Measurements from ENCODE around the gene RPS6KB2. TPM values are rescaled to one million over a fixed set of nuclear protein-coding genes. Genes with fewer than 3 reads are reported as not detected.
A peak's percentile ranks its signal among the peaks of the same experiment; 100 is the strongest.

The RPS6KB2 gene
- total and polyA plus RNA-seq, 4 donors, result 30.8 to 84.8 (median 37.9) TPM

DNA sequence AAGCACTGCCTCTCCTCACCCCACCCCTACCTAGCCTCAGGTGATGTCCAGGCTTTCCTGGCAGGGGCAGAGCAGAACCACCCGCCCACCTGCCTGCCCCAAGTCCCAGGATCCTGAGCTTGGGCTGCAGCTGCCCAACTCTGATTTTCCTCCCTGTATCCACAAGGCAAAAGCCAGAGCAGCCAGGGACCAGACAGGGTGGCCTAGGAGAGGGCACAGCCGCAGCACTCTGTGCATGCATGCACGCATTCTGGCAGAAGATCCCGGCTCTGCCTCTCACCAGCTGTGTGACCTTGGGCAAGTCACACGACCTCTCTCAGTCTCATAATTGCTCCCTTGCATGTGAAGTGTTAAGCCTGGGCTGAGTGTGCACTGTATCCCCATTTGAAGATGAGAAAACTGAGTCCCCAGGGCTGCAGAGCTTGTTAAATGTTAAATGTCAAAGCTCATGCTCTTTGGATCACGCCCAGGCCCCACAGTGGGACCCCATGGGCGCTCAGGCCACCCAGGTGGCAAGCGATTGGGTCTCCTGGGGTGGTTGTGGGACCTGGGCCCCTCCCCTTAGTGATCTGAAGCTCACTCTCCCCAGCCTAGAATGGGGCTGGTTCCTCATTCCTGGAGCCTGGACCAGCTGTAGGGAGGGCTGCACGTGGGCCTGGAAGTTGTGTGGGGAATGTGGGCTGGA lies 15.7 kb upstream of the RPS6KB2 start:
- WGBS, 2 donors, result 74 to 80% methylated on average over 9 of the region's 9 CpGs
- H3K9me3 ChIP-seq (ENCODE audit: control insufficient read depth, low read length), result no peaks in the 10 kb centered on the region
- ATAC-seq (ENCODE audit: low FRiP score) (no peak), DNase-seq (no peak)
- H3K4me1 ChIP-seq (ENCODE audit: control insufficient read depth in 1 of 2, insufficient read depth in 2 of 2, low read length in 2 of 2), result no peaks in the 10 kb centered on the region
- H3K4me3 ChIP-seq (ENCODE audit: low read length in 2 of 2), result no peak overlapping the region
- intact Hi-C loops (cut with DNase I), result no loop called here
- H3K27ac ChIP-seq (ENCODE audit: low read depth in 1 of 2, low read length in 2 of 2), result no peak overlapping the region
- H3K27me3 ChIP-seq (ENCODE audit: control insufficient read depth in 1 of 2, insufficient read depth in 2 of 2, low read length in 1 of 2), result no peaks in the 10 kb centered on the region
- H3K36me3 ChIP-seq (ENCODE audit: control insufficient read depth in 1 of 2, insufficient read depth in 2 of 2, low read length in 1 of 2), result no peaks in the 10 kb centered on the region

GRCh38 chr11:67413266-67413849 lies 14.9 kb upstream of the RPS6KB2 start:
- DNase-seq, result no peak
- intact Hi-C loops (cut with DNase I), result no loop called here

DNA sequence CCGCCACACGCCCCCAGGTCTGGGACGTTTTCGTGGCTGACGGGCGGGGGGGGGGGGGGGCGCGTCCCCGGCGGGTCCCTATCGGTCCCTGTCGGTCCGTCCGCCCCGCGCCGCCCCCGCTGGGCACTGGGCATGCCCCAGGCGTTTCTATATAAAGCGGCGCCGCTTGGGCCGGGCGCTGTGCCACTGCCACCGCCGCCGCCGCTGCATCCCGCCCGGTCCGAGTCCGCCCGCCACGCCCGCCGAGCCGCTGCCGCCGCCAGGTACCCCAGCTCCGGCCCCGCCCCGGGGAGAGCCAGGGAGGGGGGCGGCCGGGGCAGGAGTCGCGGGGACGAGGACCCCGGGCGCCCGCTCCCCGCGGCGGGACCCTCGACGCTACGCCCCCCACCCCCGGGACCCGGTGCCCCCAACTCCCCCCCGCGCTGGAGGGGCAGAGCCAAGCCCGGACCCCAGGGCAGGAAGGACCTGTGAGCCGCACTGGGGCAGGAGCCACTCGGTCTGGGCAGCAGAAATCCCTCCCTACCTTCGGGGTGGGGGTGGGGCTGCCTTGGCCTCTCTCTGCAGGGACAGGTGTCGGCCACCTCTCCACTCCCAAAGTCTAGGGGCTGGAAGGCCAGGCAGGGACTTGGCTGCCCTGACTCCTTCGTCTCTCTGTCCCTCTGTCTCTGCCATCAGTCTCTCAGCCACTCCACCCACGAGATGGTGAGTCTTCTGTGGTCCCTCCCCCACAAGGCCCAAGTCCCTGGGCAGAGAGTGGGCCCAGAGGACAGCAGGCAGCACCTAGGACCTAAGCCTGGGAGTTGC lies 12.6 kb upstream of the RPS6KB2 start, which contains the start of gene CARNS1:
TSS of gene CARNS1 (plus strand) at position 178 of the 804 bp plus-strand sequence. CDS start at position 700, 522 bp downstream.
- H3K27ac ChIP-seq (ENCODE audit: low read depth in 1 of 2, low read length in 2 of 2), result peak within 1 kb of the TSS in 1 of 2 donors; percentile 54

More at GRCh38 chr11:67413266-67413849, 14.9 kb upstream of the RPS6KB2 start:
- H3K36me3 ChIP-seq (ENCODE audit: control insufficient read depth in 1 of 2, insufficient read depth in 2 of 2, low read length in 1 of 2), result no peaks in the 10 kb centered on the region
- no peak overlapping the region for H3K27ac ChIP-seq (ENCODE audit: low read depth in 1 of 2, low read length in 2 of 2)
- no peak for ATAC-seq (ENCODE audit: low FRiP score)
- no peak overlapping the region for H3K4me3 ChIP-seq (ENCODE audit: low read length in 2 of 2)
- no peaks in the 10 kb centered on the region for H3K27me3 ChIP-seq (ENCODE audit: control insufficient read depth in 1 of 2, insufficient read depth in 2 of 2, low read length in 1 of 2)
- H3K9me3 ChIP-seq (ENCODE audit: control insufficient read depth, low read length), result no peaks in the 10 kb centered on the region
- WGBS, 2 donors, result 76 to 90% methylated on average over 2 of the region's 2 CpGs
- no peaks in the 10 kb centered on the region for H3K4me1 ChIP-seq (ENCODE audit: control insufficient read depth in 1 of 2, insufficient read depth in 2 of 2, low read length in 2 of 2)

DNA sequence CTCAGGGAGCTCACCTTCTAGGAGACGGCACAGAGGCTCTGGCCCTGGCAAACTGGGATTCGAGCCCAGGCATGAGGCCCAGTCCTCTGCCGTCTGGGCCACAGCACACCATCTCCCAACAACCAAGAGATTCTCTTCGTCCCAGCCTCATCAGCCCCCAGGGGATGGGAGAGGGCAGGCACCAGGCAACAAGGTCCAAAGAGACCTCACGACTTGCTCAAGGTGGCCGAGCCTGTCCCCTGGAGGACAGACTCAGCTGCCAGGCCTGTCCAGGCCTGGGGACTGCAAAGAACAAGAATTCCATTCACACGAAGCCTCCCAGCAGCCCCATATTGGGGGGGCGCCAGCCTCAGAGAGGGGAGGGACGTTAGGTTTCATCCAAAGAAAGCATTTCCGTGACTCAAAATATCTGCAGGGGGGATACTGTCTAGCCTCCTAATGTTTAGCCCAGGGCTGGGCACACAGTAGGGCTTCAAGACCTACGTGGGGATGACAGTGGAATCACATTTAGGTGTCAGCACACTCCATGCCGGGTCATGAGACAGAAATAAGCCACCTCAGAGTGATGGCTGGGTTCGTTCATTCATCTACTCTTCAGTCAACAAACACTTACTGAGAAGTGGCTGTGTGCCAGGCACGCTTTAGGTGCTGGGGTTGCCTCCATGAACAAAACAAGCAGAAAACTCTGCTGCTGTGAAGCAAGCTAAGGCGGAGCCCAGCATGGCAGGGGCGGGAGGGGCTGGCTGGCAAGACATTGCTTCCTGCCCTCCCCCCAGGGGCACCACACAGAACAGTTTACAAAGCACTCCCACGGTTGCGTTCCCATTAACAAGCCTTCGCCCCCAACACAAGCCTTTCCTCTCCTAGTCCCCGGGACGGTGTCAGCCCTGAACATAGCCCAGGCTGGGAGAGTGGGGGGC lies 11.6 kb upstream of the RPS6KB2 start:
- DNase-seq (no peak), ATAC-seq (ENCODE audit: low FRiP score) (no peak)
- H3K27me3 ChIP-seq (ENCODE audit: control insufficient read depth in 1 of 2, insufficient read depth in 2 of 2, low read length in 1 of 2), result no peaks in the 10 kb centered on the region
- intact Hi-C loops (cut with DNase I), result no loop called here
- peak overlapping the region in 1 of 2 donors; percentile 54 for H3K27ac ChIP-seq (ENCODE audit: low read depth in 1 of 2, low read length in 2 of 2)
- no peaks in the 10 kb centered on the region for H3K36me3 ChIP-seq (ENCODE audit: control insufficient read depth in 1 of 2, insufficient read depth in 2 of 2, low read length in 1 of 2)
- no peaks in the 10 kb centered on the region for H3K9me3 ChIP-seq (ENCODE audit: control insufficient read depth, low read length)
- H3K4me1 ChIP-seq (ENCODE audit: control insufficient read depth in 1 of 2, insufficient read depth in 2 of 2, low read length in 2 of 2), result no peaks in the 10 kb centered on the region
- H3K4me3 ChIP-seq (ENCODE audit: low read length in 2 of 2), result no peak overlapping the region
- 11 to 22% methylated on average over 19 to 21 of the region's 21 CpGs for WGBS, 2 donors

More for the DNA sequence above, 12.6 kb upstream of the RPS6KB2 start, which contains the start of gene CARNS1:
- Histone ChIP-seq H3K27me3 (ENCODE audit: control insufficient read depth in 1 of 2, insufficient read depth in 2 of 2, low read length in 1 of 2) (no peaks in the 10 kb centered on the region), H3K4me1 (ENCODE audit: control insufficient read depth in 1 of 2, insufficient read depth in 2 of 2, low read length in 2 of 2) (no peaks in the 10 kb centered on the region), H3K4me3 (ENCODE audit: low read length in 2 of 2) (peak within 1 kb of the TSS; percentile 15 to 50), H3K36me3 (ENCODE audit: control insufficient read depth in 1 of 2, insufficient read depth in 2 of 2, low read length in 1 of 2) (no peaks in the 10 kb centered on the region), H3K9me3 (ENCODE audit: control insufficient read depth, low read length) (no peaks in the 10 kb centered on the region)
- DNase-seq, result no peak
- 2 to 3% methylated on average over 49 to 67 of the region's 67 CpGs for WGBS, 2 donors
- intact Hi-C loops (cut with DNase I), result no loop called here
- no peak for ATAC-seq (ENCODE audit: low FRiP score)

GRCh38 chr11:67417425-67417824 lies 10.9 kb upstream of the RPS6KB2 start:
- H3K27me3 ChIP-seq (ENCODE audit: control insufficient read depth in 1 of 2, insufficient read depth in 2 of 2, low read length in 1 of 2), result no peaks in the 10 kb centered on the region
- no peak overlapping the region for H3K4me3 ChIP-seq (ENCODE audit: low read length in 2 of 2)
- WGBS, 2 donors, result 84 to 85% methylated on average over 12 of the region's 12 CpGs
- H3K9me3 ChIP-seq (ENCODE audit: control insufficient read depth, low read length), result no peaks in the 10 kb centered on the region
- no peak for ATAC-seq (ENCODE audit: low FRiP score)
- no peaks in the 10 kb centered on the region for H3K4me1 ChIP-seq (ENCODE audit: control insufficient read depth in 1 of 2, insufficient read depth in 2 of 2, low read length in 2 of 2)
- H3K27ac ChIP-seq (ENCODE audit: low read depth in 1 of 2, low read length in 2 of 2), result peak overlapping the region in 1 of 2 donors; percentile 54
- intact Hi-C loops (cut with DNase I), result no loop called here
- no peaks in the 10 kb centered on the region for H3K36me3 ChIP-seq (ENCODE audit: control insufficient read depth in 1 of 2, insufficient read depth in 2 of 2, low read length in 1 of 2)
- DNase-seq, result no peak

DNA sequence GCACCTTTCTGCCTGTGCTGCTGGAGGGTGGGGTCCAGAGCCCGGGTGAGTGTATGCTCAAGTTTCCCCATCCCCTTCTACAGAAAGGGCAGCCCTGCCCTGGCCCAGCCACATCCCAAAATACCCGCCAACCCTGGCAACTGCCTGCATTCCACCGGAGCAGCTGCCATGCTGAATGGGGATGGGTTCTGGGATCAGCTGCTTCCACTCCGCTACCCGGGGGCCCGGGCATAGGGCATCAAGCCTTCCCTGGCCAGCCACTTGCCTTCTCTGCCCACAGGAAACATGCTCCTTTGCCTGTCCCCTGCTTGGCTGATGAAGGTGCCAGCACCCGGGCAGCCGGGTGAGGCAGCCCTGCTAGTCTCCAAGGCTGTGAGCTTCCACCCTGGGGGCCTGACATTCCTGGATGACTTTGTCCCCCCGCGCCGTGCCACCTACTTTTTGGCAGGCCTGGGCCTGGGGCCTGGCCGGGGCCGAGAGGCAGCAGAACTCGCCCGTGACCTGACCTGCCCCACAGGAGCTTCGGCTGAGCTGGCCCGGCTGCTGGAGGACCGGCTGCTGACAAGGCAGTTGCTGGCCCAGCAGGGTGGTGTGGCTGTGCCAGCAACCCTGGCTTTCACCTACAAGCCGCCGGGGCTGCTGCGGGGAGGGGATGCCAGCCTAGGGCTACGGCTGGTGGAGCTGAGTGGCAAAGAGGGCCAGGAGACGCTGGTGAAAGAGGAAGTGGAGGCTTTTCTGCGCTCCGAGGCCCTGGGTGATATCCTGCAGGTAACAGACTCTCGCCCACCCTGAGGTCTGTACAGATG lies 9.6 kb upstream of the RPS6KB2 start:
- DNase-seq (no peak), ATAC-seq (ENCODE audit: low FRiP score) (no peak)
- 8 to 18% methylated on average over 26 of the region's 26 CpGs for WGBS, 2 donors
- Histone ChIP-seq H3K4me3 (ENCODE audit: low read length in 2 of 2) (no peak overlapping the region), H3K36me3 (ENCODE audit: control insufficient read depth in 1 of 2, insufficient read depth in 2 of 2, low read length in 1 of 2) (no peaks in the 10 kb centered on the region), H3K9me3 (ENCODE audit: control insufficient read depth, low read length) (no peaks in the 10 kb centered on the region), H3K27ac (ENCODE audit: low read depth in 1 of 2, low read length in 2 of 2) (peak overlapping the region in 1 of 2 donors; percentile 54), H3K27me3 (ENCODE audit: control insufficient read depth in 1 of 2, insufficient read depth in 2 of 2, low read length in 1 of 2) (no peaks in the 10 kb centered on the region), H3K4me1 (ENCODE audit: control insufficient read depth in 1 of 2, insufficient read depth in 2 of 2, low read length in 2 of 2) (no peaks in the 10 kb centered on the region)
- intact Hi-C loops (cut with DNase I), result no loop called here

GRCh38 chr11:67419325-67420049 lies 8.8 kb upstream of the RPS6KB2 start:
- no peaks in the 10 kb centered on the region for H3K36me3 ChIP-seq (ENCODE audit: control insufficient read depth in 1 of 2, insufficient read depth in 2 of 2, low read length in 1 of 2)
- intact Hi-C loops (cut with DNase I), result no loop called here
- no peaks in the 10 kb centered on the region for H3K9me3 ChIP-seq (ENCODE audit: control insufficient read depth, low read length)
- H3K27ac ChIP-seq (ENCODE audit: low read depth in 1 of 2, low read length in 2 of 2), result peak overlapping the region in 1 of 2 donors; percentile 86
- DNase-seq, result no peak
- no peaks in the 10 kb centered on the region for H3K4me1 ChIP-seq (ENCODE audit: control insufficient read depth in 1 of 2, insufficient read depth in 2 of 2, low read length in 2 of 2)
- WGBS, 2 donors, result 93 to 95% methylated on average over 20 to 21 of the region's 21 CpGs
- no peaks in the 10 kb centered on the region for H3K27me3 ChIP-seq (ENCODE audit: control insufficient read depth in 1 of 2, insufficient read depth in 2 of 2, low read length in 1 of 2)
- ATAC-seq (ENCODE audit: low FRiP score), result no peak
- H3K4me3 ChIP-seq (ENCODE audit: low read length in 2 of 2), result no peak overlapping the region

All from aorta (tissue), 5 donors.